WTC11 (cell line): ENCODE results near the gene LCE1D. TPM values are rescaled to one million over a fixed set of nuclear protein-coding genes. Genes with fewer than 3 reads are reported as not detected.

ENCODE experiments used
- ATAC-seq: fragments of 200-7000 bp; cut with Tn5 transposase; 2 replicates; pipeline ENCODE4 v1.10.0; 2021; ENCODE audit warnings: mild to moderate bottlenecking, moderate library complexity
- CTCF ChIA-PET: fragments of 300-600 bp; sonication (Branson Sonifier 250); formaldehyde crosslinking; loops from one replicate; lab custom pipeline; 2021; ENCODE audit warnings: antibody characterized with exemption; lab: Charles Lee
- POLR2A ChIA-PET: fragments of 350-600 bp; sonication (Branson Sonifier 250); formaldehyde crosslinking; loops from one replicate; lab custom pipeline; 2021; ENCODE audit warnings: antibody characterized with exemption; lab: Charles Lee
- DNase-seq: peaks from one replicate; pipeline ENCODE4 v3.0.0; 2021; ENCODE audit warnings: low spot score
- H3K27ac Mint-ChIP-seq: 2 replicates; pipeline ENCODE4 v1.8.0; 2021; ENCODE audit warnings: mixed read lengths
- H3K27me3 Mint-ChIP-seq: 2 replicates; pipeline ENCODE4 v1.8.0; 2021; ENCODE audit warnings: low read depth, mild to moderate bottlenecking, moderate library complexity, mixed read lengths
- H3K36me3 Mint-ChIP-seq: 2 replicates; pipeline ENCODE4 v1.8.0; 2021; ENCODE audit warnings: mixed read lengths
- H3K4me1 Mint-ChIP-seq: 2 replicates; pipeline ENCODE4 v1.8.0; 2022; ENCODE audit warnings: mixed read lengths
- H3K4me3 Mint-ChIP-seq: 2 replicates; pipeline ENCODE4 v1.8.0; 2021; ENCODE audit warnings: mild to moderate bottlenecking, moderate library complexity, mixed read lengths
- H3K9me3 Mint-ChIP-seq: 2 replicates; pipeline ENCODE4 v1.8.0; 2021; ENCODE audit warnings: mixed read lengths
- AFF4 ChIP-seq: sonication (generic); formaldehyde crosslinking; IDR thresholded peaks from 2 replicates; pipeline ENCODE4 v1.8.1; 2023; ENCODE audit warnings: mild to moderate bottlenecking, missing genetic modification reagents, borderline replicate concordance
- E2F4 ChIP-seq: sonication (generic); formaldehyde crosslinking; IDR thresholded peaks from 2 replicates; pipeline ENCODE4 v1.8.1; 2022; ENCODE audit warnings: low read depth, mild to moderate bottlenecking, moderate library complexity, missing genetic modification reagents, borderline replicate concordance
- E2F5 ChIP-seq: sonication (generic); formaldehyde crosslinking; IDR thresholded peaks from 2 replicates; pipeline ENCODE4 v1.8.1; 2022; ENCODE audit warnings: mild to moderate bottlenecking, moderate library complexity, missing genetic modification reagents
- ETV6 ChIP-seq: sonication (generic); formaldehyde crosslinking; IDR thresholded peaks from 2 replicates; pipeline ENCODE4 v1.8.1; 2022; ENCODE audit warnings: mild to moderate bottlenecking, missing genetic modification reagents
- GRHL2 ChIP-seq: fragments of 250-450 bp; sonication (Bioruptor Pico); IDR thresholded peaks from 2 replicates; pipeline ENCODE4 v1.8.0; 2022; ENCODE audit warnings: mild to moderate bottlenecking, moderate library complexity; ENCODE audit not compliant: insufficient replicate concordance, severe bottlenecking
- IRF2 ChIP-seq: sonication (generic); formaldehyde crosslinking; IDR thresholded peaks from 2 replicates; pipeline ENCODE4 v1.8.0; 2022; ENCODE audit warnings: low read depth, missing genetic modification reagents, borderline replicate concordance
- MLX ChIP-seq: sonication (generic); formaldehyde crosslinking; IDR thresholded peaks from 2 replicates; pipeline ENCODE4 v1.8.1; 2023; ENCODE audit warnings: mild to moderate bottlenecking, missing genetic modification reagents, moderate library complexity
- MXD4 ChIP-seq: fragments of 250-450 bp; sonication (Bioruptor Pico); IDR thresholded peaks from 2 replicates; pipeline ENCODE4 v1.8.0; 2021; ENCODE audit warnings: mild to moderate bottlenecking, moderate library complexity, borderline replicate concordance
- MYBL2 ChIP-seq: sonication (generic); formaldehyde crosslinking; IDR thresholded peaks from 2 replicates; pipeline ENCODE4 v1.8.1; 2023; ENCODE audit warnings: mild to moderate bottlenecking, moderate library complexity, missing genetic modification reagents
- NFYB ChIP-seq: sonication (generic); formaldehyde crosslinking; conservative IDR thresholded peaks from 2 replicates; pipeline ENCODE4 v1.8.0; 2022; ENCODE audit warnings: low read depth, missing genetic modification reagents
- NR3C1 ChIP-seq: sonication (generic); formaldehyde crosslinking; conservative IDR thresholded peaks from 2 replicates; pipeline ENCODE4 v1.8.1; 2023; ENCODE audit warnings: low read depth, mild to moderate bottlenecking, missing genetic modification reagents
- RORB ChIP-seq: fragments of 250-450 bp; sonication (Bioruptor Pico); IDR thresholded peaks from 2 replicates; pipeline ENCODE4 v1.9.0; 2021; ENCODE audit warnings: mild to moderate bottlenecking
- SP1 ChIP-seq: sonication (generic); formaldehyde crosslinking; conservative IDR thresholded peaks from 2 replicates; pipeline ENCODE4 v1.8.1; 2022; ENCODE audit warnings: missing genetic modification reagents
- TEAD1 ChIP-seq: sonication (generic); formaldehyde crosslinking; IDR thresholded peaks from 2 replicates; pipeline ENCODE4 v1.8.0; 2022; ENCODE audit warnings: mild to moderate bottlenecking, missing genetic modification reagents
- TP53 ChIP-seq: sonication (generic); formaldehyde crosslinking; IDR thresholded peaks from 2 replicates; pipeline ENCODE4 v1.8.1; 2023; ENCODE audit warnings: mild to moderate bottlenecking, missing genetic modification reagents
- USF1 ChIP-seq: sonication (generic); formaldehyde crosslinking; IDR thresholded peaks from 2 replicates; pipeline ENCODE4 v1.8.0; 2022; ENCODE audit warnings: mild to moderate bottlenecking, missing genetic modification reagents
- ZMAT4 ChIP-seq: fragments of 250-450 bp; sonication (Bioruptor Pico); IDR thresholded peaks from 2 replicates; pipeline ENCODE4 v1.9.0; 2021; ENCODE audit warnings: mild to moderate bottlenecking
- ZNF281 ChIP-seq: sonication (generic); formaldehyde crosslinking; IDR thresholded peaks from 2 replicates; pipeline ENCODE4 v1.8.0; 2023; ENCODE audit warnings: mild to moderate bottlenecking, missing genetic modification reagents
- ZNF423 ChIP-seq: fragments of 250-450 bp; sonication (Bioruptor Pico); IDR thresholded peaks from 2 replicates; pipeline ENCODE4 v2.1.2; 2022; ENCODE audit warnings: mild to moderate bottlenecking, moderate library complexity
- ZNF425 ChIP-seq: fragments of 250-450 bp; sonication (Bioruptor Pico); conservative IDR thresholded peaks from 2 replicates; pipeline ENCODE4 v1.9.0; 2021; ENCODE audit warnings: mild to moderate bottlenecking
- ZNF671 ChIP-seq: fragments of 250-450 bp; sonication (Bioruptor Pico); IDR thresholded peaks from 2 replicates; pipeline ENCODE4 v1.8.0; 2021; ENCODE audit warnings: mild to moderate bottlenecking
- total RNA-seq: library from RNA; stranded (reverse); gene quantifications from 3 replicates; pipeline ENCODE4 v1.2.3, GENCODE V29; 2021

LCE1D gene
- total RNA-seq, 1 experiment from 2014 or later = not detected

GRCh38 chr1:152774875-152775274, 21.6 kb upstream of the LCE1D start, which contains the start of gene LCE1F (continued):
- no peak for TF ChIP-seq MLX (CRISPR knock-in tag)
- no peak for TF ChIP-seq USF1
- TF ChIP-seq MYBL2 (CRISPR knock-in tag) = no peak
- no peak for TF ChIP-seq E2F5 (CRISPR knock-in tag)
- no peak for TF ChIP-seq NR3C1 (CRISPR knock-in tag)
- TF ChIP-seq TP53 (CRISPR knock-in tag) = no peak
- no peak for TF ChIP-seq NFYB (CRISPR knock-in tag)
- TF ChIP-seq ZNF281 (CRISPR knock-in tag) = no peak

- H3K36me3 Mint-ChIP-seq = peaks cover 64% of the 10 kb centered on the region
- ATAC-seq (no peak), DNase-seq (no peak)
- H3K27ac Mint-ChIP-seq = no peak overlapping the region
- POLR2A ChIA-PET = no interaction called here
- H3K4me3 Mint-ChIP-seq = no peak overlapping the region
- H3K27me3 Mint-ChIP-seq = peaks cover 25% of the 10 kb centered on the region
- TF ChIP-seq MYBL2 (CRISPR knock-in tag) = no peak
- no peak for TF ChIP-seq ZNF671 (CRISPR knock-in tag)
- TF ChIP-seq AFF4 = no peak
- TF ChIP-seq RORB (CRISPR knock-in tag) = no peak
- no peak for TF ChIP-seq MXD4 (CRISPR knock-in tag)
- no peak for TF ChIP-seq TEAD1
- H3K9me3 Mint-ChIP-seq = peaks cover 80% of the 10 kb centered on the region
- CTCF ChIA-PET = no interaction called here
- H3K4me1 Mint-ChIP-seq = no peaks in the 10 kb centered on the region
Measured at GRCh38 chr1:152776361-152776760, 20.2 kb upstream of the LCE1D start.

GRCh38 chr1:152777510-152778137, 18.9 kb upstream of the LCE1D start:
- Mint-ChIP-seq H3K4me1 (no peaks in the 10 kb centered on the region), H3K27me3 (peaks cover 25% of the 10 kb centered on the region), H3K36me3 (peaks cover 65% of the 10 kb centered on the region)
- no peak for DNase-seq
- ATAC-seq = no peak
- POLR2A ChIA-PET = no interaction called here
- TF ChIP-seq GRHL2 (CRISPR knock-in tag) (no peak), IRF2 (CRISPR knock-in tag) (no peak), SP1 (CRISPR knock-in tag) (no peak), ZNF423 (CRISPR knock-in tag) (no peak), ZNF425 (CRISPR knock-in tag) (no peak), ETV6 (no peak), E2F4 (CRISPR knock-in tag) (no peak), ZMAT4 (no peak)
- TF ChIP-seq, all 79 proteins: peak for 0
- H3K27ac Mint-ChIP-seq = no peak overlapping the region
- H3K4me3 Mint-ChIP-seq = no peak overlapping the region
- CTCF ChIA-PET = no interaction called here
- H3K9me3 Mint-ChIP-seq = peaks cover 83% of the 10 kb centered on the region
